Endodermal cell (in vitro differentiated cells): Measurements from ENCODE around the gene METTL24. TPM values are rescaled to one million over a fixed set of nuclear protein-coding genes. Genes with fewer than 3 reads are reported as not detected.

Source experiments
- DNase-seq: peaks from one replicate; pipeline ENCODE4 v3.0.0-alpha.2; 2017
- H3K27ac ChIP-seq: 2 replicates; pipeline ENCODE4 v1.5.1; 2013; ENCODE audit warnings: mild to moderate bottlenecking, low read depth, low read length, moderate library complexity
- H3K27me3 ChIP-seq: 2 replicates; pipeline ENCODE4 v1.6.1; 2013; ENCODE audit warnings: mild to moderate bottlenecking, low read length, moderate library complexity; ENCODE audit not compliant: insufficient read depth, control insufficient read depth, poor library complexity, severe bottlenecking
- H3K36me3 ChIP-seq: 2 replicates; pipeline ENCODE4 v1.7.0; 2013; ENCODE audit warnings: mild to moderate bottlenecking, low read length, moderate library complexity; ENCODE audit not compliant: control insufficient read depth, insufficient read depth
- H3K4me1 ChIP-seq: one replicate; pipeline ENCODE4 v1.7.0; 2013; ENCODE audit warnings: low read length; ENCODE audit not compliant: control insufficient read depth, insufficient read depth
- H3K4me3 ChIP-seq: 2 replicates; pipeline ENCODE4 v1.5.1; 2013; ENCODE audit warnings: mild to moderate bottlenecking, low read length, moderate library complexity
- H3K9ac ChIP-seq: 2 replicates; pipeline ENCODE4 v1.6.1; 2013; ENCODE audit warnings: mild to moderate bottlenecking, low read length, moderate library complexity; ENCODE audit not compliant: poor library complexity, severe bottlenecking; ENCODE audit errors: extremely low read depth
- H3K9me3 ChIP-seq: 2 replicates; pipeline ENCODE4 v1.6.1; 2013; ENCODE audit warnings: mild to moderate bottlenecking, low read length, moderate library complexity; ENCODE audit not compliant: control insufficient read depth
- H3K27ac Mint-ChIP-seq: 2 replicates; pipeline ENCODE4 v1.8.0; 2020; ENCODE audit warnings: mixed read lengths
- H3K27me3 Mint-ChIP-seq: 2 replicates; pipeline ENCODE4 v1.8.0; 2021; ENCODE audit warnings: mild to moderate bottlenecking, mixed read lengths; ENCODE audit not compliant: insufficient read depth
- H3K36me3 Mint-ChIP-seq: 2 replicates; pipeline ENCODE4 v1.8.0; 2020; ENCODE audit warnings: low read depth, mixed read lengths
- H3K4me1 Mint-ChIP-seq: 2 replicates; pipeline ENCODE4 v1.8.0; 2020; ENCODE audit warnings: mixed read lengths
- H3K4me3 Mint-ChIP-seq: 2 replicates; pipeline ENCODE4 v1.8.0; 2020; ENCODE audit warnings: mild to moderate bottlenecking, moderate library complexity, mixed read lengths
- H3K9me3 Mint-ChIP-seq: 2 replicates; pipeline ENCODE4 v1.8.0; 2020; ENCODE audit warnings: mild to moderate bottlenecking, mixed read lengths
- CTCF ChIP-seq: fragments of 200-600 bp; sonication (generic); conservative IDR thresholded peaks from 2 replicates; pipeline ENCODE4 v1.5.0; 2021; ENCODE audit warnings: antibody characterized with exemption, mild to moderate bottlenecking
- WGBS, 2 experiments: methylation state at CpG; one replicate each; pipeline versions ENCODE4 v1.1.5 to v1.1.7; 2013; ENCODE audit warnings: missing lambda C conversion rate in 2 of 2, mixed read lengths in 1 of 2; ENCODE audit not compliant: insufficient coverage in 1 of 2, insufficient read length in 1 of 2; 5-methylcytosine and 5-hydroxymethylcytosine counted together
- total RNA-seq, 2 donors: library from RNA; stranded (reverse); fragmentation: NEBNext Ultra II Directional in 1 of 2; extraction: Animal tissue kit (Norgen Biotek cat#: 25700) in 1 of 2; gene quantifications; 2 replicates in 1 of 2; 3 replicates in 1 of 2; pipeline ENCODE4 v1.2.1, GENCODE V29; 2021

METTL24 gene
- total RNA-seq, 2 donors from 2014 or later = 0.24 to 1.3 TPM

GRCh38 chr6:110357298-110357663 is 868 bp downstream of the METTL24 start:
- H3K27ac Mint-ChIP-seq = peak overlapping the region; percentile 23
- H3K4me1 ChIP-seq = peaks cover 6% of the 10 kb centered on the region
- peaks cover 4% of the 10 kb centered on the region for H3K9me3 ChIP-seq
- no peak for DNase-seq
- no peak overlapping the region for H3K9ac ChIP-seq
- H3K36me3 Mint-ChIP-seq = no peaks in the 10 kb centered on the region
- peaks cover 5% of the 10 kb centered on the region for H3K9me3 Mint-ChIP-seq
- H3K4me3 Mint-ChIP-seq = peak overlapping the region; percentile 64
- no peak overlapping the region for H3K27ac ChIP-seq
- no peaks in the 10 kb centered on the region for H3K36me3 ChIP-seq
- peaks cover 41% of the 10 kb centered on the region for H3K27me3 Mint-ChIP-seq
- WGBS, 2 experiments = 70 to 71% methylated on average over 9 to 14 of the region's 14 CpGs
- TF ChIP-seq CTCF = no peak
- peak overlapping the region; percentile 69 for H3K4me3 ChIP-seq
- H3K4me1 Mint-ChIP-seq = peaks cover 32% of the 10 kb centered on the region
- peaks cover 28% of the 10 kb centered on the region for H3K27me3 ChIP-seq

- Mint-ChIP-seq H3K4me1 (peaks cover 32% of the 10 kb centered on the region), H3K9me3 (peaks cover 5% of the 10 kb centered on the region), H3K4me3 (peak overlapping the region; percentile 64), H3K36me3 (no peaks in the 10 kb centered on the region), H3K27ac (no peak overlapping the region), H3K27me3 (peaks cover 39% of the 10 kb centered on the region)
- Histone ChIP-seq H3K9ac (no peak overlapping the region), H3K36me3 (no peaks in the 10 kb centered on the region), H3K4me1 (peaks cover 6% of the 10 kb centered on the region), H3K27me3 (peaks cover 28% of the 10 kb centered on the region), H3K27ac (no peak overlapping the region), H3K9me3 (no peaks in the 10 kb centered on the region), H3K4me3 (no peak overlapping the region)
- no peak for TF ChIP-seq CTCF
- DNase-seq = peak; percentile 57
- WGBS, 2 experiments = 91 to 94% methylated on average over 12 to 15 of the region's 15 CpGs
Observed at GRCh38 chr6:110356778-110357177, 1.4 kb downstream of the METTL24 start.

GRCh38 chr6:110355727-110356126 is 2.4 kb downstream of the METTL24 start:
- H3K36me3 ChIP-seq = no peaks in the 10 kb centered on the region
- no peaks in the 10 kb centered on the region for H3K9me3 ChIP-seq
- peak overlapping the region; percentile 85 for H3K27ac ChIP-seq
- 40 to 52% methylated on average over 2 of the region's 2 CpGs for WGBS, 2 experiments
- peaks cover 39% of the 10 kb centered on the region for H3K27me3 Mint-ChIP-seq
- no peak overlapping the region for H3K4me3 ChIP-seq
- DNase-seq = peak; percentile 84
- H3K9me3 Mint-ChIP-seq = no peaks in the 10 kb centered on the region
- H3K4me1 Mint-ChIP-seq = peaks cover 32% of the 10 kb centered on the region
- H3K27me3 ChIP-seq = peaks cover 28% of the 10 kb centered on the region
- no peaks in the 10 kb centered on the region for H3K36me3 Mint-ChIP-seq
- H3K4me1 ChIP-seq = peaks cover 6% of the 10 kb centered on the region
- no peak overlapping the region for H3K9ac ChIP-seq
- no peak overlapping the region for H3K27ac Mint-ChIP-seq
- H3K4me3 Mint-ChIP-seq = no peak overlapping the region
- TF ChIP-seq CTCF = no peak
